ENCODE measurements around the gene REC8. TPM values are rescaled to one million over a fixed set of nuclear protein-coding genes. Genes with fewer than 3 reads are reported as not detected.
A peak's percentile ranks its signal among the peaks of the same experiment; 100 is the strongest.

Gene REC8
- total and polyA plus RNA-seq, 2 of the 13 experiments (the other 11 are each of a cell fraction or from before 2014, with no cell fraction given) = 3.4 to 14.7 TPM

DNA sequence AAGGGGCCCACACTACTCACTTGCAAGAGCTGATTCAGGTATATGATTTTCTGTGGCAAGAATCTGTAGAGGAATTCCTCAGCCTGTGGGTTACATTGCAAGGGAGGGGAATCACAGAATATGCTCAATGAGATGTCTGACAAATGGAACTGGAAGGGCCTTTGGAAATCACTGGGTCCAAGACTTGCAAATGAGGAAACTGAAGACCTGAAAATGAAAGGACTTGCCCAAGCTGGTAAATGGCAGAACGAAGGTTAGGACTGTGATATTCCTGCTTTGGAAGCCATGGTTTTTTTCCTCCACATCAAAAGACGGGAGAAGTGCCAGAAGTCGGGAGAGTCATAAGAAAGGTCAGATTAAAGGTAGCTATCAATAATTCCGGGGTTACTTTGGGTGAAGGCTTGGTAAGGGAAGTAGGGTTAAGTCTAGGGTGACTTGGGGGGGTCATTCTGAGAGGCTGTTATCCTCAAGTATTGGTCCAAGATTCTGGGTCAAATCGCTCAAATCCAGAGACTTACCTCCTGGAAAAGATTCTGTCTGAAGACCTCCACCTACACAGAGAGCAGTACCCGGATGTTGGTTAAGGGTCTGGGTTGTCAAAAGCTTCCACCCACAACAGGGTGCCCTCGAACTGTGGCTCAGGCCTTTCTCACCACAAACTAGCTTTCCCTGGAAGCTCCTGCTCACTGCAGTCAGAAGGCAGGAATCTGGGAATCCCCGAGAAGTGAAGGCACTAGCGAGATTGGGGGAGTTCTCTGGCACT lies 26.0 kb upstream of the REC8 start (continued):
- TF ChIP-seq, protein P1, sequence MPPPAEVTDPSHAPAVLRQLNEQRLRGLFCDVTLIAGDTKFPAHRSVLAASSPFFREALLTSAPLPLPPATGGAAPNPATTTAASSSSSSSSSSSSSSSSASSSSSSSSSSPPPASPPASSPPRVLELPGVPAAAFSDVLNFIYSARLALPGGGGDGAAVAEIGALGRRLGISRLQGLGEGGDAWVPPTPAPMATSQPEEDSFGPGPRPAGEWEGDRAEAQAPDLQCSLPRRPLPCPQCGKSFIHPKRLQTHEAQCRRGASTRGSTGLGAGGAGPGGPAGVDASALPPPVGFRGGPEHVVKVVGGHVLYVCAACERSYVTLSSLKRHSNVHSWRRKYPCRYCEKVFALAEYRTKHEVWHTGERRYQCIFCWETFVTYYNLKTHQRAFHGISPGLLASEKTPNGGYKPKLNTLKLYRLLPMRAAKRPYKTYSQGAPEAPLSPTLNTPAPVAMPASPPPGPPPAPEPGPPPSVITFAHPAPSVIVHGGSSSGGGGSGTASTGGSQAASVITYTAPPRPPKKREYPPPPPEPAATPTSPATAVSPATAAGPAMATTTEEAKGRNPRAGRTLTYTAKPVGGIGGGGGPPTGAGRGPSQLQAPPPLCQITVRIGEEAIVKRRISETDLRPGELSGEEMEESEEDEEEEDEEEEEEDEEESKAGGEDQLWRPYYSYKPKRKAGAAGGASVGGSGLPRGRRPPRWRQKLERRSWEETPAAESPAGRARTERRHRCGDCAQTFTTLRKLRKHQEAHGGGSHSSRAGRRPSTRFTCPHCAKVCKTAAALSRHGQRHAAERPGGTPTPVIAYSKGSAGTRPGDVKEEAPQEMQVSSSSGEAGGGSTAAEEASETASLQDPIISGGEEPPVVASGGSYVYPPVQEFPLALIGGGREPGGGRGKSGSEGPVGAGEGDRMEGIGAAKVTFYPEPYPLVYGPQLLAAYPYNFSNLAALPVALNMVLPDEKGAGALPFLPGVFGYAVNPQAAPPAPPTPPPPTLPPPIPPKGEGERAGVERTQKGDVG (CRISPR knock-in tag; IDR thresholded peaks at IDR 0.05; ENCODE audit: borderline replicate concordance) = peak; percentile 27; the same call in 1 of the 2 replicates
- TF ChIP-seq MZF1 (CRISPR knock-in tag; IDR thresholded peaks at IDR 0.05; ENCODE audit: borderline replicate concordance) (0 out of 2 replicates have a peak, but pooled peaks have one; percentile 41), SMAD9 (CRISPR knock-in tag; IDR thresholded peaks at IDR 0.05) (0 out of 2 replicates have a peak, but pooled peaks have one; percentile 66), ETV6 (CRISPR knock-in tag; conservative IDR thresholded peaks at IDR 0.05) (no peak), ZNF20 (CRISPR knock-in tag; IDR thresholded peaks at IDR 0.05) (no peak), MAFK (conservative IDR thresholded peaks at IDR 0.05 in 1 of 2, IDR thresholded peaks at IDR 0.05 in 1 of 2; ENCODE audit: low read length in 2 of 2) (no peak), RARG (CRISPR knock-in tag; IDR thresholded peaks at IDR 0.05; ENCODE audit: low read depth) (0 out of 2 replicates have a peak, but pooled peaks have one; percentile 27), KMT2A (CRISPR knock-in tag; IDR thresholded peaks at IDR 0.05) (no peak; the same call in 1 of the 2 replicates), SMARCC2 (IDR thresholded peaks at IDR 0.05) (no peak), ZNF83 (CRISPR knock-in tag; IDR thresholded peaks at IDR 0.05; ENCODE audit: borderline replicate concordance) (0 out of 2 replicates have a peak, but pooled peaks have one; percentile 47), SOX5 (CRISPR knock-in tag; IDR thresholded peaks at IDR 0.05; ENCODE audit: borderline replicate concordance) (no peak; the same call in 1 of the 2 replicates), ZNF589 (CRISPR knock-in tag; conservative IDR thresholded peaks at IDR 0.05) (no peak), ZNF839 (CRISPR knock-in tag; IDR thresholded peaks at IDR 0.05; ENCODE audit: borderline replicate concordance) (no peak), TCF12 (IDR thresholded peaks at IDR 0.05) (no peak), TCF12 (CRISPR knock-in tag; IDR thresholded peaks at IDR 0.05) (no peak), ZNF547 (CRISPR knock-in tag; IDR thresholded peaks at IDR 0.05) (no peak), SMARCE1 (IDR thresholded peaks at IDR 0.05; ENCODE audit: borderline replicate concordance) (no peak), FOXJ3 (CRISPR knock-in tag; IDR thresholded peaks at IDR 0.05; ENCODE audit: borderline replicate concordance) (no peak), ETV5 (CRISPR knock-in tag; IDR thresholded peaks at IDR 0.05; ENCODE audit: borderline replicate concordance) (0 out of 2 replicates have a peak, but pooled peaks have one; percentile 5), ZNF720 (CRISPR knock-in tag; IDR thresholded peaks at IDR 0.05) (no peak), ATF1 (CRISPR knock-in tag; IDR thresholded peaks at IDR 0.05) (no peak)
- TF ChIP-seq, protein P2, sequence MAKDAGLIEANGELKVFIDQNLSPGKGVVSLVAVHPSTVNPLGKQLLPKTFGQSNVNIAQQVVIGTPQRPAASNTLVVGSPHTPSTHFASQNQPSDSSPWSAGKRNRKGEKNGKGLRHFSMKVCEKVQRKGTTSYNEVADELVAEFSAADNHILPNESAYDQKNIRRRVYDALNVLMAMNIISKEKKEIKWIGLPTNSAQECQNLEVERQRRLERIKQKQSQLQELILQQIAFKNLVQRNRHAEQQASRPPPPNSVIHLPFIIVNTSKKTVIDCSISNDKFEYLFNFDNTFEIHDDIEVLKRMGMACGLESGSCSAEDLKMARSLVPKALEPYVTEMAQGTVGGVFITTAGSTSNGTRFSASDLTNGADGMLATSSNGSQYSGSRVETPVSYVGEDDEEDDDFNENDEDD (CRISPR knock-in tag; IDR thresholded peaks at IDR 0.05; ENCODE audit: borderline replicate concordance) = no peak
- TF ChIP-seq, protein P3, sequence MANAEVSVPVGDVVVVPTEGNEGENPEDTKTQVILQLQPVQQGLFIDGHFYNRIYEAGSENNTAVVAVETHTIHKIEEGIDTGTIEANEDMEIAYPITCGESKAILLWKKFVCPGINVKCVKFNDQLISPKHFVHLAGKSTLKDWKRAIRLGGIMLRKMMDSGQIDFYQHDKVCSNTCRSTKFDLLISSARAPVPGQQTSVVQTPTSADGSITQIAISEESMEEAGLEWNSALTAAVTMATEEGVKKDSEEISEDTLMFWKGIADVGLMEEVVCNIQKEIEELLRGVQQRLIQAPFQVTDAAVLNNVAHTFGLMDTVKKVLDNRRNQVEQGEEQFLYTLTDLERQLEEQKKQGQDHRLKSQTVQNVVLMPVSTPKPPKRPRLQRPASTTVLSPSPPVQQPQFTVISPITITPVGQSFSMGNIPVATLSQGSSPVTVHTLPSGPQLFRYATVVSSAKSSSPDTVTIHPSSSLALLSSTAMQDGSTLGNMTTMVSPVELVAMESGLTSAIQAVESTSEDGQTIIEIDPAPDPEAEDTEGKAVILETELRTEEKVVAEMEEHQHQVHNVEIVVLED (CRISPR knock-in tag; IDR thresholded peaks at IDR 0.05; ENCODE audit: borderline replicate concordance) = 0 out of 2 replicates have a peak, but pooled peaks have one; percentile 53
- TF ChIP-seq, protein P4, sequence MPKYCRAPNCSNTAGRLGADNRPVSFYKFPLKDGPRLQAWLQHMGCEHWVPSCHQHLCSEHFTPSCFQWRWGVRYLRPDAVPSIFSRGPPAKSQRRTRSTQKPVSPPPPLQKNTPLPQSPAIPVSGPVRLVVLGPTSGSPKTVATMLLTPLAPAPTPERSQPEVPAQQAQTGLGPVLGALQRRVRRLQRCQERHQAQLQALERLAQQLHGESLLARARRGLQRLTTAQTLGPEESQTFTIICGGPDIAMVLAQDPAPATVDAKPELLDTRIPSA (CRISPR knock-in tag; IDR thresholded peaks at IDR 0.05; ENCODE audit: borderline replicate concordance) = no peak

All from HepG2 (cell line).